ENCODE measurements around the gene TPO.

- TF ChIP-seq CTCF (IDR thresholded peaks at IDR 0.05), result peak in 1 of 12 donors; percentile 24
- no peak for TF ChIP-seq POLR2A (IDR thresholded peaks at IDR 0.05)
Measured at GRCh38 chr2:1553671-1554295, 140.5 kb downstream of the TPO start.
